GM12878 (cell line): Measurements from ENCODE around the gene C9orf72. TPM values are rescaled to one million over a fixed set of nuclear protein-coding genes. Genes with fewer than 3 reads are reported as not detected.

Experiments
- ATAC-seq: fragments of 200-7000 bp; cut with Tn5 transposase; 3 replicates; pipeline ENCODE4 v1.9.1; 2020; ENCODE audit warnings: mild to moderate bottlenecking, moderate library complexity
- BruUV-seq: library from RNA; stranded (reverse); fragments of 400-500 nt; replicated peaks from 2 replicates; lab custom pipeline; 2021; lab: Mats Ljungman, UMichigan
- CTCF ChIA-PET: fragments of 300-600 bp; sonication (Branson Sonifier 250); formaldehyde crosslinking; extraction: SDS; loops from one replicate; lab custom pipeline; 2021; ENCODE audit warnings: inconsistent platforms; lab: Yijun Ruan, JAX
- POLR2A ChIA-PET: fragments of 350-600 bp; formaldehyde crosslinking; extraction: SDS; loops from one replicate; lab custom pipeline; 2021; ENCODE audit warnings: inconsistent platforms; lab: Charles Lee
- RAD21 ChIA-PET: fragments of 300-600 bp; sonication (Branson Sonifier 250); formaldehyde crosslinking; loops from one replicate; lab custom pipeline; 2023; ENCODE audit warnings: antibody characterized with exemption; ENCODE audit not compliant: unreplicated experiment; lab: Charles Lee
- SMC1A ChIA-PET: fragments of 300-600 bp; sonication (Branson Sonifier 250); formaldehyde crosslinking; loops from one replicate; lab custom pipeline; 2023; ENCODE audit not compliant: unreplicated experiment, uncharacterized antibody; lab: Charles Lee
- DNase-seq: peaks from one replicate; pipeline ENCODE4 v3.0.0-alpha.2; 2011; ENCODE audit warnings: low read depth, low spot score
- FAIRE-seq: peaks from 3 replicates; lab custom pipeline; 2011; peaks lifted over from hg19 to GRCh38; lab: Jason Lieb, UNC
- H2AFZ ChIP-seq: 2 replicates; pipeline ENCODE4 v1.6.0; 2011; ENCODE audit warnings: low read depth, low read length, control low read depth; ENCODE audit not compliant: control insufficient read depth
- H3K27ac ChIP-seq: 2 replicates; pipeline ENCODE4 v1.5.1; 2011; ENCODE audit warnings: control low read depth; ENCODE audit not compliant: control insufficient read depth, insufficient read depth
- H3K27me3 ChIP-seq, 2 experiments: replicated peaks in 1 of 2; 2 replicates each; pipeline versions ENCODE4 v1.6.0 to v1.6.1; 2011; ENCODE audit warnings: low read length in 1 of 2; ENCODE audit not compliant: control insufficient read depth in 2 of 2, insufficient read depth in 2 of 2
- H3K36me3 ChIP-seq, 2 experiments: 2 replicates each; pipeline ENCODE4 v1.5.1; 2011; ENCODE audit warnings: low read length in 1 of 2; ENCODE audit not compliant: control insufficient read depth in 2 of 2, insufficient read depth in 2 of 2
- H3K4me1 ChIP-seq: 2 replicates; pipeline ENCODE4 v1.6.1; 2011; ENCODE audit warnings: mild to moderate bottlenecking, low read length, moderate library complexity, mixed read lengths; ENCODE audit not compliant: control insufficient read depth, insufficient read depth
- H3K4me2 ChIP-seq: 2 replicates; pipeline ENCODE4 v1.6.0; 2011; ENCODE audit warnings: control low read depth; ENCODE audit not compliant: control insufficient read depth, insufficient read depth
- H3K4me3 ChIP-seq: fragments of 200-600 bp; sonication (generic); 2 replicates; pipeline ENCODE4 v1.5.1; 2016
- H3K79me2 ChIP-seq: 2 replicates; pipeline ENCODE4 v1.6.0; 2011; ENCODE audit warnings: low read length; ENCODE audit not compliant: control insufficient read depth, insufficient read depth
- H3K9ac ChIP-seq: 2 replicates; pipeline ENCODE4 v1.8.0; 2011; ENCODE audit warnings: low read length, control low read depth, mixed read lengths; ENCODE audit not compliant: control insufficient read depth, insufficient read depth
- H3K9me3 ChIP-seq: replicated peaks from 3 replicates; pipeline ENCODE4 v1.5.1; 2011; ENCODE audit warnings: mild to moderate bottlenecking, low read length; ENCODE audit not compliant: control insufficient read depth, insufficient read depth
- H4K20me1 ChIP-seq: 2 replicates; pipeline ENCODE4 v1.6.0; 2011; ENCODE audit not compliant: control insufficient read depth, insufficient read depth
- CHD1 ChIP-seq: IDR thresholded peaks from 2 replicates; pipeline ENCODE4 v1.6.1; 2012; ENCODE audit warnings: low read depth, low read length, improper control_type of control experiment
- HCFC1 ChIP-seq: fragments of 150-350 bp; IDR thresholded peaks from 2 replicates; pipeline ENCODE4 v1.6.1; 2014; ENCODE audit warnings: low read length
- HSF1 ChIP-seq: fragments of 150-350 bp; IDR thresholded peaks from 2 replicates; pipeline ENCODE4 v1.6.1; 2014; ENCODE audit warnings: mild to moderate bottlenecking, low read depth, low read length
- IRF3 ChIP-seq: fragments of 450-650 bp; IDR thresholded peaks from 2 replicates; pipeline ENCODE4 v1.6.1; 2014; ENCODE audit warnings: mild to moderate bottlenecking
- JUND ChIP-seq: IDR thresholded peaks from 2 replicates; pipeline ENCODE4 v1.6.1; 2012; ENCODE audit warnings: low read depth, mild to moderate bottlenecking, low read length, improper control_type of control experiment, moderate library complexity
- MTA2 ChIP-seq: fragments of 450-650 bp; IDR thresholded peaks from 2 replicates; pipeline ENCODE4 v1.6.1; 2016; ENCODE audit warnings: low read depth, mild to moderate bottlenecking, moderate library complexity
- MTA3 ChIP-seq: IDR thresholded peaks from 2 replicates; pipeline ENCODE4 v1.6.1; 2012; ENCODE audit warnings: low read length, inconsistent platforms, borderline replicate concordance
- PAX5 ChIP-seq: IDR thresholded peaks from 2 replicates; pipeline ENCODE4 v1.6.1; 2011; ENCODE audit warnings: low read depth, low read length, borderline replicate concordance
- POLR2AphosphoS5 ChIP-seq: IDR thresholded peaks from 2 replicates; pipeline ENCODE4 v1.6.1; 2011; ENCODE audit warnings: mild to moderate bottlenecking, low read length, inconsistent platforms
- REST ChIP-seq: IDR thresholded peaks from 2 replicates; pipeline ENCODE4 v1.6.1; 2012; ENCODE audit warnings: mild to moderate bottlenecking, low read depth, low read length
- STAT3 ChIP-seq: IDR thresholded peaks from 2 replicates; pipeline ENCODE4 v1.6.1; 2011; ENCODE audit warnings: low read depth, low read length, improper control_type of control experiment
- TCF3 ChIP-seq: IDR thresholded peaks from 2 replicates; pipeline ENCODE4 v1.6.1; 2012; ENCODE audit warnings: low read depth, mild to moderate bottlenecking, low read length, borderline replicate concordance; ENCODE audit not compliant: insufficient read depth
- ZBED1 ChIP-seq: IDR thresholded peaks from 2 replicates; pipeline ENCODE4 v1.6.1; 2016; ENCODE audit warnings: borderline replicate concordance
- ZBTB4 ChIP-seq: fragments of 450-650 bp; formaldehyde crosslinking; IDR thresholded peaks from 2 replicates; pipeline ENCODE4 v1.4.0; 2022; ENCODE audit warnings: mild to moderate bottlenecking, moderate library complexity
- WGBS: methylation state at CpG from one replicate; pipeline ENCODE4 v1.1.6; 2016; ENCODE audit warnings: low lambda C conversion rate; ENCODE audit not compliant: insufficient replicate concordance, insufficient coverage; ENCODE audit errors: missing lambda C conversion rate; 5-methylcytosine and 5-hydroxymethylcytosine counted together
- in situ Hi-C: fragments of 300-500 bp; cut with MboI; formaldehyde crosslinking; loops from 9 replicates; pipeline ENCODE4 v1.14.3; 2018; ENCODE audit warnings: mixed read lengths
- intact Hi-C: fragments of 100-400 bp; cut with micrococcal nuclease; formaldehyde crosslinking; loops from one replicate; pipeline ENCODE4 v1.14.2; 2022; ENCODE audit not compliant: unreplicated experiment
- polyA plus RNA-seq, 11 experiments: library from polyadenylated mRNA; depleted of rRNA in 4 of 11; unstranded in 6 of 11; stranded (reverse) in 5 of 11; fragments of >200 nt; fragmentation: Nextera tagmentation in 4 of 11; fragmentation: Illumina TruSeq in 1 of 11; extraction: Ambion mirVana in 4 of 11; extraction: Trizol in 1 of 11; gene quantifications; 1 replicate in 1 of 11; 2 replicates in 10 of 11; pipeline versions ENCODE4 v1.2.1 to v1.2.3, GENCODE V29; 2011 to 2016; ENCODE audit warnings: inconsistent platforms in 2 of 11, missing spikeins in 2 of 11, low read depth in 1 of 11
- total RNA-seq, 4 experiments: library from RNA; depleted of rRNA in 3 of 4; stranded (reverse); fragments of >200 nt in 3 of 4; fragmentation: Illumina TruSeq in 1 of 4; extraction: Trizol in 1 of 4; gene quantifications; 2 replicates each; pipeline versions ENCODE4 v1.2.1 to v1.2.3, GENCODE V29; 2013 to 2021

C9orf72 gene
- total and polyA plus RNA-seq, 10 of the 15 experiments (the other 5 are each of a cell fraction or from before 2014, with no cell fraction given) = 4.8 to 9.0 (median 6.4) TPM

GRCh38 chr9:27545471-27545870, 27.8 kb downstream of the C9orf72 start:
- in situ Hi-C loops = no loop called here
- H3K9me3 ChIP-seq = no peaks in the 10 kb centered on the region
- RAD21 ChIA-PET = interaction anchor here (1.2 to 5.8 kb wide), 4 partner anchors 12 to 527 kb away, joined by 3 to 85 read pairs (median 4); no protein-coding TSS in a partner anchor
- H3K4me3 ChIP-seq = no peak overlapping the region
- no peak for TF ChIP-seq CHD1
- TF ChIP-seq REST = no peak
- no peak for TF ChIP-seq MTA2
- TF ChIP-seq STAT3 = no peak
- TF ChIP-seq HCFC1 = no peak
- no peak for TF ChIP-seq IRF3
- TF ChIP-seq ZBTB4 (CRISPR knock-in tag) = no peak
- TF ChIP-seq POLR2AphosphoS5 = no peak
- TF ChIP-seq JUND = no peak
- TF ChIP-seq MTA3 = no peak
- TF ChIP-seq ZBED1 = no peak
- no peak for TF ChIP-seq TCF3
- TF ChIP-seq PAX5 = no peak
- TF ChIP-seq HSF1 = no peak
- ATAC-seq (no peak), DNase-seq (no peak), FAIRE-seq (peak; percentile 75)
- BruUV-seq = no TSS peak
- 97% methylated on average over 3 of the region's 3 CpGs for WGBS
- intact Hi-C loops = loop anchor here (5.0 kb wide), 1 partner anchor 298 kb away; no protein-coding TSS in a partner anchor
- no peak overlapping the region for H3K9ac ChIP-seq
- H2AFZ ChIP-seq = no peak overlapping the region
- H3K36me3 ChIP-seq = no peaks in the 10 kb centered on the region; a peak in 1 of 4 replicates
- SMC1A ChIA-PET = interaction anchor here (0.6 to 5.8 kb wide), 11 partner anchors 11 to 376 kb away, joined by 3 to 91 read pairs (median 4); partner anchors contain the start of genes C9orf72 and MOB3B
- H3K4me1 ChIP-seq = no peaks in the 10 kb centered on the region
- no peak overlapping the region for H3K4me2 ChIP-seq
- H4K20me1 ChIP-seq = no peaks in the 10 kb centered on the region
- CTCF ChIA-PET = interaction anchor here (0.9 to 6.2 kb wide), 10 partner anchors 8 to 513 kb away, joined by 3 to 100 read pairs (median 6); partner anchors contain the start of gene MOB3B
- H3K27ac ChIP-seq = no peak overlapping the region
- no peaks in the 10 kb centered on the region for H3K79me2 ChIP-seq
- no peaks in the 10 kb centered on the region for H3K27me3 ChIP-seq
- POLR2A ChIA-PET = no interaction called here
